Endothelial cell of umbilical vein (primary cell): ENCODE measurements around the gene DIAPH3.

ENCODE experiments used
- CTCF ChIP-seq, 2 donors: IDR thresholded peaks; 1 replicate in 1 of 2; 2 replicates in 1 of 2; pipeline ENCODE4 v1.5.1; 2011; ENCODE audit warnings: low read length in 2 of 2, mild to moderate bottlenecking in 2 of 2, moderate library complexity in 2 of 2, control low read depth in 1 of 2, inconsistent platforms in 1 of 2, low read depth in 1 of 2; ENCODE audit not compliant: insufficient read depth in 1 of 2; ENCODE audit errors: extremely low read depth in 1 of 2
- GATA2 ChIP-seq: IDR thresholded peaks from 2 replicates; pipeline ENCODE4 v1.7.0; 2011; ENCODE audit warnings: low read depth, mild to moderate bottlenecking, moderate library complexity, mixed read lengths, low read length; ENCODE audit not compliant: insufficient read length, insufficient read depth
- MAX ChIP-seq: IDR thresholded peaks from 2 replicates; pipeline ENCODE4 v1.6.1; 2011; ENCODE audit not compliant: insufficient read depth, insufficient read length
- MYC ChIP-seq: IDR thresholded peaks from one replicate; pipeline ENCODE4 v1.6.1; 2011; ENCODE audit warnings: mild to moderate bottlenecking, low read depth, low read length

- TF ChIP-seq MYC = no peak
- no peak for TF ChIP-seq CTCF (IDR thresholded peaks at IDR 0.05; ENCODE audit: extremely low read depth in 1 of 2, insufficient read depth in 1 of 2, low read depth in 1 of 2, low read length in 2 of 2)
- no peak for TF ChIP-seq GATA2
- TF ChIP-seq MAX = no peak
Observed at GRCh38 chr13:60108589-60108988, 55.1 kb downstream of the DIAPH3 start.
